HEK293 (cell line): ENCODE data around the gene RAMP1.

Source experiments
- CTCF ChIA-PET: fragments of 350-600 bp; formaldehyde crosslinking; extraction: SDS; loops from one replicate; lab custom pipeline; 2021; ENCODE audit warnings: antibody characterized with exemption; lab: Yijun Ruan, JAX
- POLR2A ChIA-PET: fragments of 300-600 bp; formaldehyde crosslinking; extraction: SDS; loops from one replicate; lab custom pipeline; 2020; ENCODE audit warnings: antibody characterized with exemption, inconsistent platforms; lab: Yijun Ruan, JAX
- H3K27ac ChIP-seq: fragments of 200-500 bp; sonication (Bioruptor generic); 2 replicates; pipeline ENCODE4 v1.5.1; 2014; ENCODE audit warnings: low read depth, low read length, control low read depth, inconsistent platforms; ENCODE audit errors: extremely low read depth
- H3K36me3 ChIP-seq, 2 experiments: fragments of 200-500 bp in 1 of 2; sonication (Bioruptor generic) in 1 of 2; 1 replicate in 1 of 2; 2 replicates in 1 of 2; pipeline ENCODE4 v1.5.1; 2014 to 2017; ENCODE audit warnings: inconsistent platforms in 2 of 2, low read length in 2 of 2; ENCODE audit not compliant: control insufficient read depth in 2 of 2, insufficient read depth in 1 of 2
- H3K4me1 ChIP-seq: fragments of 200-500 bp; sonication (Bioruptor generic); 2 replicates; pipeline ENCODE4 v1.5.1; 2014; ENCODE audit warnings: mild to moderate bottlenecking, low read length, inconsistent platforms; ENCODE audit not compliant: control insufficient read depth, insufficient read depth
- H3K4me3 ChIP-seq: 2 replicates; pipeline ENCODE4 v1.5.1; 2011; ENCODE audit warnings: low read depth, mild to moderate bottlenecking, control low read depth, low read length, moderate library complexity
- H3K9me3 ChIP-seq: fragments of 200-500 bp; sonication (Bioruptor generic); 2 replicates; pipeline ENCODE4 v1.5.1; 2014; ENCODE audit warnings: low read depth, low read length, inconsistent platforms; ENCODE audit not compliant: control insufficient read depth, insufficient read depth
- BCL11B ChIP-seq: fragments of 450-650 bp; formaldehyde crosslinking; IDR thresholded peaks from 2 replicates; pipeline ENCODE4 v1.5.1; 2016; ENCODE audit warnings: low read depth, missing biosample characterization, missing genetic modification characterization
- BCL6B ChIP-seq: fragments of 450-650 bp; formaldehyde crosslinking; IDR thresholded peaks from 2 replicates; pipeline ENCODE4 v1.5.1; 2017; ENCODE audit warnings: missing biosample characterization, missing genetic modification characterization
- KLF8 ChIP-seq: fragments of 450-650 bp; formaldehyde crosslinking; IDR thresholded peaks from 2 replicates; pipeline ENCODE4 v1.5.1; 2016; ENCODE audit warnings: missing biosample characterization, missing genetic modification characterization
- ZNF184 ChIP-seq: fragments of 450-650 bp; IDR thresholded peaks from 2 replicates; pipeline ENCODE4 v1.5.1; 2018; ENCODE audit warnings: missing biosample characterization, mild to moderate bottlenecking, missing genetic modification characterization
- ZNF202 ChIP-seq: fragments of 450-650 bp; formaldehyde crosslinking; IDR thresholded peaks from 2 replicates; pipeline ENCODE4 v1.5.1; 2016; ENCODE audit warnings: missing biosample characterization, missing genetic modification characterization, borderline replicate concordance
- ZNF239 ChIP-seq: fragments of 450-650 bp; formaldehyde crosslinking; IDR thresholded peaks from 2 replicates; pipeline ENCODE4 v1.5.1; 2016; ENCODE audit warnings: missing biosample characterization, missing genetic modification characterization
- ZNF248 ChIP-seq: fragments of 450-650 bp; formaldehyde crosslinking; IDR thresholded peaks from 2 replicates; pipeline ENCODE4 v1.5.1; 2017; ENCODE audit warnings: missing biosample characterization, missing genetic modification characterization
- ZNF266 ChIP-seq: fragments of 450-650 bp; formaldehyde crosslinking; IDR thresholded peaks from 2 replicates; pipeline ENCODE4 v1.5.1; 2016; ENCODE audit warnings: missing biosample characterization, missing genetic modification characterization, low read depth
- ZNF341 ChIP-seq: fragments of 450-650 bp; formaldehyde crosslinking; IDR thresholded peaks from 2 replicates; pipeline ENCODE4; 2016; ENCODE audit warnings: low read depth, missing biosample characterization, missing genetic modification characterization
- ZNF398 ChIP-seq: fragments of 450-650 bp; formaldehyde crosslinking; IDR thresholded peaks from 2 replicates; pipeline ENCODE4 v1.5.1; 2017; ENCODE audit warnings: missing biosample characterization, missing genetic modification characterization
- ZNF48 ChIP-seq: fragments of 450-650 bp; formaldehyde crosslinking; IDR thresholded peaks from 2 replicates; pipeline ENCODE4 v1.5.1; 2016; ENCODE audit warnings: missing biosample characterization, missing genetic modification characterization
- ZNF610 ChIP-seq: fragments of 450-650 bp; formaldehyde crosslinking; IDR thresholded peaks from 2 replicates; pipeline ENCODE4 v1.5.1; 2016; ENCODE audit warnings: missing biosample characterization, missing genetic modification characterization, borderline replicate concordance
- ZNF664 ChIP-seq: fragments of 450-650 bp; formaldehyde crosslinking; IDR thresholded peaks from 2 replicates; pipeline ENCODE4 v1.5.1; 2016; ENCODE audit warnings: missing biosample characterization, missing genetic modification characterization
- ZNF791 ChIP-seq: fragments of 450-650 bp; formaldehyde crosslinking; IDR thresholded peaks from 2 replicates; pipeline ENCODE4 v1.5.1; 2016; ENCODE audit warnings: missing biosample characterization, missing genetic modification characterization
- ZNF792 ChIP-seq: fragments of 450-650 bp; formaldehyde crosslinking; IDR thresholded peaks from 2 replicates; pipeline ENCODE4 v1.5.1; 2016; ENCODE audit warnings: missing biosample characterization, missing genetic modification characterization
- TF ChIP-seq, protein P1 (sequence below): fragments of 450-650 bp; formaldehyde crosslinking; IDR thresholded peaks from 2 replicates; pipeline ENCODE4 v1.5.1; 2016; ENCODE audit warnings: missing biosample characterization, missing genetic modification characterization, low read depth
- TF ChIP-seq, protein P2 (sequence below): fragments of 450-650 bp; formaldehyde crosslinking; IDR thresholded peaks from 2 replicates; pipeline ENCODE4 v1.5.1; 2016; ENCODE audit warnings: missing biosample characterization, missing genetic modification characterization
- TF ChIP-seq, protein P3 (sequence below): fragments of 450-650 bp; formaldehyde crosslinking; IDR thresholded peaks from 2 replicates; pipeline ENCODE4 v1.5.1; 2016; ENCODE audit warnings: missing biosample characterization, missing genetic modification characterization, borderline replicate concordance
- TF ChIP-seq, protein P4 (sequence below): sonication (generic); formaldehyde crosslinking; IDR thresholded peaks from 2 replicates; pipeline ENCODE4 v1.8.1; 2022; ENCODE audit warnings: mild to moderate bottlenecking, moderate library complexity, missing genetic modification reagents

Gene RAMP1

GRCh38 chr2:237873897-237874551 lies 14.6 kb downstream of the RAMP1 start:
- Histone ChIP-seq H3K4me3 (no peak overlapping the region), H3K27ac (no peak overlapping the region), H3K4me1 (no peaks in the 10 kb centered on the region), H3K36me3 (no peaks in the 10 kb centered on the region), H3K9me3 (no peaks in the 10 kb centered on the region)
- TF ChIP-seq ZNF792 (tag by site-specific recombination), result no peak
- TF ChIP-seq ZNF791 (tag by site-specific recombination), result no peak
- TF ChIP-seq ZNF341, result no peak
- no peak for TF ChIP-seq ZNF664 (tag by site-specific recombination)
- TF ChIP-seq ZNF266 (tag by site-specific recombination), result no peak
- TF ChIP-seq, protein P1, sequence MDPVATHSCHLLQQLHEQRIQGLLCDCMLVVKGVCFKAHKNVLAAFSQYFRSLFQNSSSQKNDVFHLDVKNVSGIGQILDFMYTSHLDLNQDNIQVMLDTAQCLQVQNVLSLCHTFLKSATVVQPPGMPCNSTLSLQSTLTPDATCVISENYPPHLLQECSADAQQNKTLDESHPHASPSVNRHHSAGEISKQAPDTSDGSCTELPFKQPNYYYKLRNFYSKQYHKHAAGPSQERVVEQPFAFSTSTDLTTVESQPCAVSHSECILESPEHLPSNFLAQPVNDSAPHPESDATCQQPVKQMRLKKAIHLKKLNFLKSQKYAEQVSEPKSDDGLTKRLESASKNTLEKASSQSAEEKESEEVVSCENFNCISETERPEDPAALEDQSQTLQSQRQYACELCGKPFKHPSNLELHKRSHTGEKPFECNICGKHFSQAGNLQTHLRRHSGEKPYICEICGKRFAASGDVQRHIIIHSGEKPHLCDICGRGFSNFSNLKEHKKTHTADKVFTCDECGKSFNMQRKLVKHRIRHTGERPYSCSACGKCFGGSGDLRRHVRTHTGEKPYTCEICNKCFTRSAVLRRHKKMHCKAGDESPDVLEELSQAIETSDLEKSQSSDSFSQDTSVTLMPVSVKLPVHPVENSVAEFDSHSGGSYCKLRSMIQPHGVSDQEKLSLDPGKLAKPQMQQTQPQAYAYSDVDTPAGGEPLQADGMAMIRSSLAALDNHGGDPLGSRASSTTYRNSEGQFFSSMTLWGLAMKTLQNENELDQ (tag by site-specific recombination), result no peak
- TF ChIP-seq ZNF610, result no peak
- TF ChIP-seq ZNF202 (tag by site-specific recombination), result no peak
- TF ChIP-seq, protein P2, sequence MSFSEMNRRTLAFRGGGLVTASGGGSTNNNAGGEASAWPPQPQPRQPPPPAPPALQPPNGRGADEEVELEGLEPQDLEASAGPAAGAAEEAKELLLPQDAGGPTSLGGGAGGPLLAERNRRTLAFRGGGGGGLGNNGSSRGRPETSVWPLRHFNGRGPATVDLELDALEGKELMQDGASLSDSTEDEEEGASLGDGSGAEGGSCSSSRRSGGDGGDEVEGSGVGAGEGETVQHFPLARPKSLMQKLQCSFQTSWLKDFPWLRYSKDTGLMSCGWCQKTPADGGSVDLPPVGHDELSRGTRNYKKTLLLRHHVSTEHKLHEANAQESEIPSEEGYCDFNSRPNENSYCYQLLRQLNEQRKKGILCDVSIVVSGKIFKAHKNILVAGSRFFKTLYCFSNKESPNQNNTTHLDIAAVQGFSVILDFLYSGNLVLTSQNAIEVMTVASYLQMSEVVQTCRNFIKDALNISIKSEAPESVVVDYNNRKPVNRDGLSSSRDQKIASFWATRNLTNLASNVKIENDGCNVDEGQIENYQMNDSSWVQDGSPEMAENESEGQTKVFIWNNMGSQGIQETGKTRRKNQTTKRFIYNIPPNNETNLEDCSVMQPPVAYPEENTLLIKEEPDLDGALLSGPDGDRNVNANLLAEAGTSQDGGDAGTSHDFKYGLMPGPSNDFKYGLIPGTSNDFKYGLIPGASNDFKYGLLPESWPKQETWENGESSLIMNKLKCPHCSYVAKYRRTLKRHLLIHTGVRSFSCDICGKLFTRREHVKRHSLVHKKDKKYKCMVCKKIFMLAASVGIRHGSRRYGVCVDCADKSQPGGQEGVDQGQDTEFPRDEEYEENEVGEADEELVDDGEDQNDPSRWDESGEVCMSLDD, result no peak
- TF ChIP-seq BCL11B (tag by site-specific recombination), result no peak
- TF ChIP-seq ZNF48, result no peak
- no peak for TF ChIP-seq BCL6B (tag by site-specific recombination)
- TF ChIP-seq KLF8 (tag by site-specific recombination), result no peak
- no peak for TF ChIP-seq ZNF248
- TF ChIP-seq ZNF398, result no peak
- TF ChIP-seq, protein P3, sequence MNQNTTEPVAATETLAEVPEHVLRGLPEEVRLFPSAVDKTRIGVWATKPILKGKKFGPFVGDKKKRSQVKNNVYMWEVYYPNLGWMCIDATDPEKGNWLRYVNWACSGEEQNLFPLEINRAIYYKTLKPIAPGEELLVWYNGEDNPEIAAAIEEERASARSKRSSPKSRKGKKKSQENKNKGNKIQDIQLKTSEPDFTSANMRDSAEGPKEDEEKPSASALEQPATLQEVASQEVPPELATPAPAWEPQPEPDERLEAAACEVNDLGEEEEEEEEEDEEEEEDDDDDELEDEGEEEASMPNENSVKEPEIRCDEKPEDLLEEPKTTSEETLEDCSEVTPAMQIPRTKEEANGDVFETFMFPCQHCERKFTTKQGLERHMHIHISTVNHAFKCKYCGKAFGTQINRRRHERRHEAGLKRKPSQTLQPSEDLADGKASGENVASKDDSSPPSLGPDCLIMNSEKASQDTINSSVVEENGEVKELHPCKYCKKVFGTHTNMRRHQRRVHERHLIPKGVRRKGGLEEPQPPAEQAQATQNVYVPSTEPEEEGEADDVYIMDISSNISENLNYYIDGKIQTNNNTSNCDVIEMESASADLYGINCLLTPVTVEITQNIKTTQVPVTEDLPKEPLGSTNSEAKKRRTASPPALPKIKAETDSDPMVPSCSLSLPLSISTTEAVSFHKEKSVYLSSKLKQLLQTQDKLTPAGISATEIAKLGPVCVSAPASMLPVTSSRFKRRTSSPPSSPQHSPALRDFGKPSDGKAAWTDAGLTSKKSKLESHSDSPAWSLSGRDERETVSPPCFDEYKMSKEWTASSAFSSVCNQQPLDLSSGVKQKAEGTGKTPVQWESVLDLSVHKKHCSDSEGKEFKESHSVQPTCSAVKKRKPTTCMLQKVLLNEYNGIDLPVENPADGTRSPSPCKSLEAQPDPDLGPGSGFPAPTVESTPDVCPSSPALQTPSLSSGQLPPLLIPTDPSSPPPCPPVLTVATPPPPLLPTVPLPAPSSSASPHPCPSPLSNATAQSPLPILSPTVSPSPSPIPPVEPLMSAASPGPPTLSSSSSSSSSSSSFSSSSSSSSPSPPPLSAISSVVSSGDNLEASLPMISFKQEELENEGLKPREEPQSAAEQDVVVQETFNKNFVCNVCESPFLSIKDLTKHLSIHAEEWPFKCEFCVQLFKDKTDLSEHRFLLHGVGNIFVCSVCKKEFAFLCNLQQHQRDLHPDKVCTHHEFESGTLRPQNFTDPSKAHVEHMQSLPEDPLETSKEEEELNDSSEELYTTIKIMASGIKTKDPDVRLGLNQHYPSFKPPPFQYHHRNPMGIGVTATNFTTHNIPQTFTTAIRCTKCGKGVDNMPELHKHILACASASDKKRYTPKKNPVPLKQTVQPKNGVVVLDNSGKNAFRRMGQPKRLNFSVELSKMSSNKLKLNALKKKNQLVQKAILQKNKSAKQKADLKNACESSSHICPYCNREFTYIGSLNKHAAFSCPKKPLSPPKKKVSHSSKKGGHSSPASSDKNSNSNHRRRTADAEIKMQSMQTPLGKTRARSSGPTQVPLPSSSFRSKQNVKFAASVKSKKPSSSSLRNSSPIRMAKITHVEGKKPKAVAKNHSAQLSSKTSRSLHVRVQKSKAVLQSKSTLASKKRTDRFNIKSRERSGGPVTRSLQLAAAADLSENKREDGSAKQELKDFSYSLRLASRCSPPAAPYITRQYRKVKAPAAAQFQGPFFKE (tag by site-specific recombination), result no peak
- TF ChIP-seq, protein P4, sequence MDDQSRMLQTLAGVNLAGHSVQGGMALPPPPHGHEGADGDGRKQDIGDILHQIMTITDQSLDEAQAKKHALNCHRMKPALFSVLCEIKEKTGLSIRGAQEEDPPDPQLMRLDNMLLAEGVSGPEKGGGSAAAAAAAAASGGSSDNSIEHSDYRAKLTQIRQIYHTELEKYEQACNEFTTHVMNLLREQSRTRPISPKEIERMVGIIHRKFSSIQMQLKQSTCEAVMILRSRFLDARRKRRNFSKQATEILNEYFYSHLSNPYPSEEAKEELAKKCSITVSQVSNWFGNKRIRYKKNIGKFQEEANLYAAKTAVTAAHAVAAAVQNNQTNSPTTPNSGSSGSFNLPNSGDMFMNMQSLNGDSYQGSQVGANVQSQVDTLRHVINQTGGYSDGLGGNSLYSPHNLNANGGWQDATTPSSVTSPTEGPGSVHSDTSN, result no peak
- TF ChIP-seq ZNF184 (tag by site-specific recombination), result no peak
- no peak for TF ChIP-seq ZNF239
- ChIA-PET CTCF (no interaction called here), POLR2A (no interaction called here)
